GM12891 (cell line): ENCODE results near the gene SETBP1.

Source experiments
- DNase-seq: peaks from one replicate; pipeline ENCODE4 v3.0.0; 2011; ENCODE audit warnings: low spot score; ENCODE audit not compliant: insufficient read length
- FAIRE-seq: peaks from 2 replicates; lab custom pipeline; 2011; peaks lifted over from hg19 to GRCh38; lab: Jason Lieb, UNC
- PAX5 ChIP-seq: IDR thresholded peaks from 2 replicates; pipeline ENCODE4 v1.6.1; 2011; ENCODE audit warnings: low read length, moderate library complexity, mild to moderate bottlenecking; ENCODE audit not compliant: insufficient read depth, severe bottlenecking
- POLR2A ChIP-seq: IDR thresholded peaks from 2 replicates; pipeline ENCODE4 v1.6.1; 2011; ENCODE audit warnings: low read depth, low read length, control low read depth
- POLR2AphosphoS5 ChIP-seq: IDR thresholded peaks from 2 replicates; pipeline ENCODE4 v1.6.1; 2011; ENCODE audit warnings: low read depth, low read length, control low read depth
- POU2F2 ChIP-seq: IDR thresholded peaks from 2 replicates; pipeline ENCODE4 v1.6.1; 2011; ENCODE audit warnings: low read depth, mild to moderate bottlenecking, control low read depth, low read length, moderate library complexity
- SPI1 ChIP-seq: IDR thresholded peaks from 2 replicates; pipeline ENCODE4 v1.6.1; 2011; ENCODE audit warnings: low read depth, low read length, control low read depth
- TAF1 ChIP-seq: IDR thresholded peaks from 2 replicates; pipeline ENCODE4 v1.6.1; 2011; ENCODE audit warnings: low read depth, low read length, control low read depth

Gene SETBP1

GRCh38 chr18:44856157-44856556, 175.5 kb downstream of the SETBP1 start:
- FAIRE-seq (no peak), DNase-seq (no peak)
- TF ChIP-seq SPI1 (peak; percentile 68), POLR2AphosphoS5 (no peak)

- DNase-seq (no peak), FAIRE-seq (no peak)
- no peak for TF ChIP-seq POU2F2
- TF ChIP-seq POLR2AphosphoS5, result no peak
- TF ChIP-seq PAX5, result no peak
- TF ChIP-seq POLR2A, result no peak
- no peak for TF ChIP-seq SPI1
- TF ChIP-seq TAF1, result no peak
Measured at GRCh38 chr18:44857081-44857480, 176.4 kb downstream of the SETBP1 start.

- no peak for TF ChIP-seq PAX5
- no peak for TF ChIP-seq POU2F2
- no peak for TF ChIP-seq SPI1
- TF ChIP-seq POLR2AphosphoS5, result no peak
- TF ChIP-seq TAF1, result no peak
- no peak for TF ChIP-seq POLR2A
- FAIRE-seq, result no peak
- DNase-seq, result no peak
Measured at GRCh38 chr18:44857744-44858491, 177.2 kb downstream of the SETBP1 start.

GRCh38 chr18:44859263-44859662, 178.6 kb downstream of the SETBP1 start:
- FAIRE-seq, result no peak
- no peak for DNase-seq
- TF ChIP-seq TAF1, result no peak
- TF ChIP-seq SPI1, result no peak
- no peak for TF ChIP-seq PAX5
- no peak for TF ChIP-seq POLR2AphosphoS5
- TF ChIP-seq POLR2A, result no peak
- no peak for TF ChIP-seq POU2F2

- DNase-seq (no peak), FAIRE-seq (no peak)
- no peak for TF ChIP-seq POLR2A
- TF ChIP-seq POU2F2, result no peak
- TF ChIP-seq PAX5, result no peak
- TF ChIP-seq SPI1, result no peak
- no peak for TF ChIP-seq POLR2AphosphoS5
- no peak for TF ChIP-seq TAF1
Measured at GRCh38 chr18:44859751-44860439, 179.2 kb downstream of the SETBP1 start.

GRCh38 chr18:44862112-44862511, 181.4 kb downstream of the SETBP1 start:
- DNase-seq (no peak), FAIRE-seq (no peak)
- TF ChIP-seq POLR2AphosphoS5 (no peak), TAF1 (no peak), PAX5 (no peak), SPI1 (no peak), POU2F2 (no peak)

GRCh38 chr18:44866103-44866502, 185.4 kb downstream of the SETBP1 start:
- DNase-seq (no peak), FAIRE-seq (no peak)
- TF ChIP-seq SPI1, result no peak
- TF ChIP-seq POU2F2, result no peak
- no peak for TF ChIP-seq POLR2AphosphoS5
- no peak for TF ChIP-seq POLR2A
- no peak for TF ChIP-seq TAF1
- TF ChIP-seq PAX5, result no peak

- no peak for TF ChIP-seq POU2F2
- TF ChIP-seq POLR2AphosphoS5, result no peak
- TF ChIP-seq TAF1, result no peak
- no peak for TF ChIP-seq SPI1
- no peak for TF ChIP-seq POLR2A
- TF ChIP-seq PAX5, result no peak
- DNase-seq (no peak), FAIRE-seq (no peak)
Measured at GRCh38 chr18:44869533-44869932, 188.8 kb downstream of the SETBP1 start.

GRCh38 chr18:44870631-44871502, 190.2 kb downstream of the SETBP1 start:
- DNase-seq (no peak), FAIRE-seq (peak; percentile 23)
- TF ChIP-seq TAF1, result no peak
- no peak for TF ChIP-seq PAX5
- TF ChIP-seq SPI1, result no peak
- TF ChIP-seq POLR2AphosphoS5, result no peak
- TF ChIP-seq POLR2A, result no peak
- TF ChIP-seq POU2F2, result no peak
